Measurements from ENCODE around the gene FOXP2. TPM values are rescaled to one million over a fixed set of nuclear protein-coding genes. Genes with fewer than 3 reads are reported as not detected.

Gene FOXP2
- total RNA-seq, 1 experiment from 2014 or later = not detected

GRCh38 chr7:114703677-114704076 lies 289.1 kb downstream of the FOXP2 start:
- Histone ChIP-seq H3K4me2 (ENCODE audit: low read depth, low read length, poor library complexity, severe bottlenecking) (no peak overlapping the region), H3K9me3 (ENCODE audit: low read length) (peaks cover 11% of the 10 kb centered on the region), H4K20me1 (ENCODE audit: insufficient read depth, low read depth, low read length) (no peaks in the 10 kb centered on the region), H3K27ac (ENCODE audit: low read length) (no peak overlapping the region), H3K9ac (ENCODE audit: low read length) (no peak overlapping the region), H3K27me3 (ENCODE audit: low read length) (no peaks in the 10 kb centered on the region), H3K79me2 (ENCODE audit: low read length) (no peaks in the 10 kb centered on the region), H3K9me2 (replicated peaks; ENCODE audit: insufficient read depth, low read length) (no peaks in the 10 kb centered on the region), H3K4me3 (ENCODE audit: low read length) (no peak overlapping the region), H3K36me3 (ENCODE audit: insufficient read depth, low read length) (no peaks in the 10 kb centered on the region), H2AFZ (ENCODE audit: low read length) (no peak overlapping the region), H3K4me1 (ENCODE audit: low read length) (no peaks in the 10 kb centered on the region)
- no peak for DNase-seq

- no peaks in the 10 kb centered on the region for H4K20me1 ChIP-seq (ENCODE audit: insufficient read depth, low read depth, low read length)
- H3K27ac ChIP-seq (ENCODE audit: low read length) = no peak overlapping the region
- no peaks in the 10 kb centered on the region for H3K79me2 ChIP-seq (ENCODE audit: low read length)
- no peak overlapping the region for H2AFZ ChIP-seq (ENCODE audit: low read length)
- H3K36me3 ChIP-seq (ENCODE audit: insufficient read depth, low read length) = no peaks in the 10 kb centered on the region
- H3K9me3 ChIP-seq (ENCODE audit: low read length) = peaks cover 7% of the 10 kb centered on the region
- no peak for DNase-seq
- no peaks in the 10 kb centered on the region for H3K9me2 ChIP-seq (replicated peaks; ENCODE audit: insufficient read depth, low read length)
- H3K4me3 ChIP-seq (ENCODE audit: low read length) = no peak overlapping the region
- H3K9ac ChIP-seq (ENCODE audit: low read length) = no peak overlapping the region
- no peaks in the 10 kb centered on the region for H3K4me1 ChIP-seq (ENCODE audit: low read length)
- H3K27me3 ChIP-seq (ENCODE audit: low read length) = no peaks in the 10 kb centered on the region
- H3K4me2 ChIP-seq (ENCODE audit: low read depth, low read length, poor library complexity, severe bottlenecking) = no peak overlapping the region
Observed at GRCh38 chr7:114708646-114709045, 294.0 kb downstream of the FOXP2 start.

- Histone ChIP-seq H3K27ac (ENCODE audit: low read length) (no peak overlapping the region), H3K4me3 (ENCODE audit: low read length) (no peak overlapping the region), H3K36me3 (ENCODE audit: insufficient read depth, low read length) (no peaks in the 10 kb centered on the region), H3K9me3 (ENCODE audit: low read length) (peaks cover 4% of the 10 kb centered on the region; the same call in 1 of the 2 replicates), H2AFZ (ENCODE audit: low read length) (no peak overlapping the region), H3K79me2 (ENCODE audit: low read length) (no peaks in the 10 kb centered on the region), H3K4me1 (ENCODE audit: low read length) (no peaks in the 10 kb centered on the region), H3K9me2 (replicated peaks; ENCODE audit: insufficient read depth, low read length) (no peaks in the 10 kb centered on the region), H4K20me1 (ENCODE audit: insufficient read depth, low read depth, low read length) (no peaks in the 10 kb centered on the region), H3K9ac (ENCODE audit: low read length) (no peak overlapping the region), H3K4me2 (ENCODE audit: low read depth, low read length, poor library complexity, severe bottlenecking) (no peak overlapping the region), H3K27me3 (ENCODE audit: low read length) (no peaks in the 10 kb centered on the region)
- no peak for DNase-seq
Observed at GRCh38 chr7:114710499-114710898, 295.9 kb downstream of the FOXP2 start.

- Histone ChIP-seq H3K4me2 (ENCODE audit: low read depth, low read length, poor library complexity, severe bottlenecking) (no peak overlapping the region), H4K20me1 (ENCODE audit: insufficient read depth, low read depth, low read length) (no peaks in the 10 kb centered on the region), H3K27ac (ENCODE audit: low read length) (no peak overlapping the region), H3K4me3 (ENCODE audit: low read length) (no peak overlapping the region), H3K27me3 (ENCODE audit: low read length) (no peaks in the 10 kb centered on the region), H3K9me2 (replicated peaks; ENCODE audit: insufficient read depth, low read length) (no peaks in the 10 kb centered on the region), H2AFZ (ENCODE audit: low read length) (no peak overlapping the region), H3K36me3 (ENCODE audit: insufficient read depth, low read length) (no peaks in the 10 kb centered on the region), H3K9me3 (ENCODE audit: low read length) (peaks cover 4% of the 10 kb centered on the region; the same call in 1 of the 2 replicates), H3K9ac (ENCODE audit: low read length) (no peak overlapping the region), H3K4me1 (ENCODE audit: low read length) (no peaks in the 10 kb centered on the region), H3K79me2 (ENCODE audit: low read length) (no peaks in the 10 kb centered on the region)
- DNase-seq = no peak
Observed at GRCh38 chr7:114711241-114711640, 296.6 kb downstream of the FOXP2 start.

- H3K9ac ChIP-seq (ENCODE audit: low read length) = no peak overlapping the region
- no peaks in the 10 kb centered on the region for H3K79me2 ChIP-seq (ENCODE audit: low read length)
- H3K9me3 ChIP-seq (ENCODE audit: low read length) = peaks cover 3% of the 10 kb centered on the region; the same call in 1 of the 2 replicates
- H2AFZ ChIP-seq (ENCODE audit: low read length) = no peak overlapping the region
- no peaks in the 10 kb centered on the region for H3K4me1 ChIP-seq (ENCODE audit: low read length)
- H3K36me3 ChIP-seq (ENCODE audit: insufficient read depth, low read length) = no peaks in the 10 kb centered on the region
- DNase-seq = no peak
- no peaks in the 10 kb centered on the region for H3K9me2 ChIP-seq (replicated peaks; ENCODE audit: insufficient read depth, low read length)
- no peaks in the 10 kb centered on the region for H4K20me1 ChIP-seq (ENCODE audit: insufficient read depth, low read depth, low read length)
- H3K27me3 ChIP-seq (ENCODE audit: low read length) = no peaks in the 10 kb centered on the region
- H3K27ac ChIP-seq (ENCODE audit: low read length) = no peak overlapping the region
- no peak overlapping the region for H3K4me3 ChIP-seq (ENCODE audit: low read length)
- no peak overlapping the region for H3K4me2 ChIP-seq (ENCODE audit: low read depth, low read length, poor library complexity, severe bottlenecking)
Observed at GRCh38 chr7:114715907-114716306, 301.3 kb downstream of the FOXP2 start.

GRCh38 chr7:114718861-114719260 lies 304.2 kb downstream of the FOXP2 start:
- Histone ChIP-seq H3K4me3 (ENCODE audit: low read length) (no peak overlapping the region), H3K9ac (ENCODE audit: low read length) (no peak overlapping the region), H3K27ac (ENCODE audit: low read length) (no peak overlapping the region), H3K79me2 (ENCODE audit: low read length) (no peaks in the 10 kb centered on the region), H3K9me2 (replicated peaks; ENCODE audit: insufficient read depth, low read length) (no peaks in the 10 kb centered on the region), H3K9me3 (ENCODE audit: low read length) (peaks cover 3% of the 10 kb centered on the region; the same call in 1 of the 2 replicates), H3K27me3 (ENCODE audit: low read length) (no peaks in the 10 kb centered on the region), H2AFZ (ENCODE audit: low read length) (no peak overlapping the region), H3K4me1 (ENCODE audit: low read length) (no peaks in the 10 kb centered on the region), H3K36me3 (ENCODE audit: insufficient read depth, low read length) (no peaks in the 10 kb centered on the region), H3K4me2 (ENCODE audit: low read depth, low read length, poor library complexity, severe bottlenecking) (no peak overlapping the region), H4K20me1 (ENCODE audit: insufficient read depth, low read depth, low read length) (no peaks in the 10 kb centered on the region)
- no peak for DNase-seq

GRCh38 chr7:114720725-114721124 lies 306.1 kb downstream of the FOXP2 start:
- no peaks in the 10 kb centered on the region for H3K4me1 ChIP-seq (ENCODE audit: low read length)
- H3K9ac ChIP-seq (ENCODE audit: low read length) = no peak overlapping the region
- no peak for DNase-seq
- H3K36me3 ChIP-seq (ENCODE audit: insufficient read depth, low read length) = no peaks in the 10 kb centered on the region
- no peak overlapping the region for H3K27ac ChIP-seq (ENCODE audit: low read length)
- H3K9me3 ChIP-seq (ENCODE audit: low read length) = peaks cover 3% of the 10 kb centered on the region; the same call in 1 of the 2 replicates
- no peak overlapping the region for H3K4me2 ChIP-seq (ENCODE audit: low read depth, low read length, poor library complexity, severe bottlenecking)
- no peak overlapping the region for H2AFZ ChIP-seq (ENCODE audit: low read length)
- H3K9me2 ChIP-seq (replicated peaks; ENCODE audit: insufficient read depth, low read length) = no peaks in the 10 kb centered on the region
- no peaks in the 10 kb centered on the region for H3K27me3 ChIP-seq (ENCODE audit: low read length)
- no peaks in the 10 kb centered on the region for H3K79me2 ChIP-seq (ENCODE audit: low read length)
- H3K4me3 ChIP-seq (ENCODE audit: low read length) = no peak overlapping the region
- no peaks in the 10 kb centered on the region for H4K20me1 ChIP-seq (ENCODE audit: insufficient read depth, low read depth, low read length)

GRCh38 chr7:114722562-114722961 lies 307.9 kb downstream of the FOXP2 start:
- no peak for DNase-seq
- no peak overlapping the region for H3K27ac ChIP-seq (ENCODE audit: low read length)

GRCh38 chr7:114723308-114723707 lies 308.7 kb downstream of the FOXP2 start:
- DNase-seq = no peak
- Histone ChIP-seq H3K9me2 (replicated peaks; ENCODE audit: insufficient read depth, low read length) (no peaks in the 10 kb centered on the region), H3K9me3 (ENCODE audit: low read length) (peaks cover 3% of the 10 kb centered on the region; the same call in 1 of the 2 replicates), H4K20me1 (ENCODE audit: insufficient read depth, low read depth, low read length) (no peaks in the 10 kb centered on the region), H3K79me2 (ENCODE audit: low read length) (no peaks in the 10 kb centered on the region), H2AFZ (ENCODE audit: low read length) (no peak overlapping the region), H3K27me3 (ENCODE audit: low read length) (no peaks in the 10 kb centered on the region), H3K9ac (ENCODE audit: low read length) (no peak overlapping the region), H3K4me2 (ENCODE audit: low read depth, low read length, poor library complexity, severe bottlenecking) (no peak overlapping the region), H3K27ac (ENCODE audit: low read length) (no peak overlapping the region), H3K36me3 (ENCODE audit: insufficient read depth, low read length) (no peaks in the 10 kb centered on the region), H3K4me1 (ENCODE audit: low read length) (no peaks in the 10 kb centered on the region), H3K4me3 (ENCODE audit: low read length) (no peak overlapping the region)

More at GRCh38 chr7:114722562-114722961, 307.9 kb downstream of the FOXP2 start:
- Histone ChIP-seq H2AFZ (ENCODE audit: low read length) (no peak overlapping the region), H3K27me3 (ENCODE audit: low read length) (no peaks in the 10 kb centered on the region), H3K4me3 (ENCODE audit: low read length) (no peak overlapping the region), H3K9me3 (ENCODE audit: low read length) (peaks cover 3% of the 10 kb centered on the region; the same call in 1 of the 2 replicates), H4K20me1 (ENCODE audit: insufficient read depth, low read depth, low read length) (no peaks in the 10 kb centered on the region), H3K9ac (ENCODE audit: low read length) (no peak overlapping the region), H3K79me2 (ENCODE audit: low read length) (no peaks in the 10 kb centered on the region), H3K4me1 (ENCODE audit: low read length) (no peaks in the 10 kb centered on the region), H3K4me2 (ENCODE audit: low read depth, low read length, poor library complexity, severe bottlenecking) (no peak overlapping the region), H3K9me2 (replicated peaks; ENCODE audit: insufficient read depth, low read length) (no peaks in the 10 kb centered on the region), H3K36me3 (ENCODE audit: insufficient read depth, low read length) (no peaks in the 10 kb centered on the region)

Data from Karpas-422 (cell line).